Prostate gland (tissue), 2 donors: ENCODE data around the gene DICER1. TPM values are rescaled to one million over a fixed set of nuclear protein-coding genes. Genes with fewer than 3 reads are reported as not detected.

Source experiments
- DNase-seq: peaks from one replicate; pipeline ENCODE4 v3.0.0-alpha.2; 2019; ENCODE audit warnings: low spot score
- H3K27ac ChIP-seq, 2 donors: fragments of 200-600 bp; sonication (generic); 2 replicates each; pipeline ENCODE4 v1.5.1; 2017 to 2019
- H3K27me3 ChIP-seq: fragments of 200-600 bp; sonication (generic); replicated peaks from 2 replicates; pipeline ENCODE4 v1.5.1; 2019; ENCODE audit not compliant: insufficient read depth
- H3K36me3 ChIP-seq, 2 donors: fragments of 200-600 bp; sonication (generic); 1 replicate in 1 of 2; 2 replicates in 1 of 2; pipeline versions ENCODE4 v1.5.1 to v1.8.1; 2017 to 2019
- H3K4me1 ChIP-seq: fragments of 200-600 bp; sonication (generic); replicated peaks from 2 replicates; pipeline ENCODE4 v1.5.1; 2019
- H3K4me3 ChIP-seq, 2 donors: fragments of 200-600 bp; sonication (generic); 2 replicates each; pipeline ENCODE4 v1.5.1; 2017 to 2019
- H3K9me3 ChIP-seq: fragments of 200-600 bp; sonication (generic); 2 replicates; pipeline ENCODE4 v1.5.1; 2017
- CTCF ChIP-seq, 4 experiments: fragments of 200-600 bp in 2 of 4; fragments of 450-650 bp in 2 of 4; sonication (generic) in 2 of 4; IDR thresholded peaks; 1 replicate in 3 of 4; 2 replicates in 1 of 4; pipeline ENCODE4 v1.5.1; 2016 to 2019; ENCODE audit warnings: antibody characterized with exemption in 4 of 4, mild to moderate bottlenecking in 2 of 4, moderate library complexity in 2 of 4
- POLR2A ChIP-seq: fragments of 450-650 bp; IDR thresholded peaks from one replicate; pipeline ENCODE4 v1.6.1; 2016; ENCODE audit warnings: antibody characterized with exemption, mild to moderate bottlenecking
- POLR2AphosphoS5 ChIP-seq: sonication (generic); formaldehyde crosslinking; IDR thresholded peaks from one replicate; pipeline ENCODE4 v1.6.1; 2017; ENCODE audit warnings: antibody characterized with exemption
- WGBS: methylation state at CpG from one replicate; pipeline ENCODE4 v1.1.5; 2018; 5-methylcytosine and 5-hydroxymethylcytosine counted together
- intact Hi-C: fragments of 100-400 bp; cut with DNase I; formaldehyde crosslinking; loops from one replicate; pipeline ENCODE4 v1.14.2; 2022
- total RNA-seq, 2 donors: library from RNA; depleted of rRNA; stranded (reverse); fragments of >200 nt; gene quantifications; one replicate each; pipeline ENCODE4 v1.1.0, GENCODE V29; 2016

Gene DICER1
- total RNA-seq, 2 donors from 2014 or later: 25.4 to 86.3 TPM

GRCh38 chr14:95041477-95042020 is 115.8 kb downstream of the DICER1 start:
- TF ChIP-seq POLR2A (no peak), POLR2AphosphoS5 (no peak), CTCF (IDR thresholded peaks at IDR 0.05) (no peak)
- 93% methylated on average over 5 of the region's 5 CpGs for WGBS
- Histone ChIP-seq H3K4me1 (no peaks in the 10 kb centered on the region), H3K27me3 (peaks cover 3% of the 10 kb centered on the region), H3K4me3 (no peak overlapping the region), H3K27ac (no peak overlapping the region), H3K36me3 (no peaks in the 10 kb centered on the region), H3K9me3 (no peaks in the 10 kb centered on the region)
- DNase-seq: no peak
- intact Hi-C loops: no loop called here

DNA sequence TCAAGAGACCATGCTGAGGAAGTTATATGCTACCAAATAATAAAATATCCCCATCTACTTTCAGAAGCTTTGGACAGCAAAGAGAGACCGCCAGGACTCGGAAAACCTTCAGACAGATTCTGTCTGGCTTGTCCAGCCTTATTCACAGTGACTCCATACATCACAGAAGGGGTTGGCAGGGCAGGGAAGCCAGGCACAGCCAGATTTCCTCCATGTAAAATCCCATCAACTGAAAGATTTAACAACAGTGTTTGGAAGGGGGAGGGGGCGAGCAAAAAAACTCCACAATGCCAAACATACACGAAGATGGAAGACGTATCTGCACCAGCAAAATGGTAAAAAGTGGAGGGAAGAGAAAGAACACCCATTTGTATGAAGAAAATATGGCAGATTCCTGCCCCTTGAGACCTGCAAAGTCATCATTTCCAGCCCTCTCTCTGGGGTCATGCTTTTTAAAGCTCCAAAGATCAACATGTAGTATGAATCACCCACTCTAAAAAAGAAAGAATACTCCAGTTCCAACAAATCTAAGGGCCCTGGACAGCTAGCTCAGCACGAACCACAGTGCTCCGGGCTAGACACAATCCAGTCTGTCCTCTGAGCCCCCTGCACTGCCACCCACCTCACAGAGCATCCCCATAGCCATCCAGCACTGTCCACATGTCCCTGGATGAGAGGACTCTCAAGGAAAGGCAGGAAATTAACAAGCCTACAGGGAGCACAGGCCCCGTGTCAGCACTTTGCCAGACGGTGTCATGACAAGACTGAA is 116.4 kb downstream of the DICER1 start:
- Histone ChIP-seq H3K9me3 (no peaks in the 10 kb centered on the region), H3K4me1 (no peaks in the 10 kb centered on the region), H3K27me3 (peaks cover 3% of the 10 kb centered on the region), H3K27ac (no peak overlapping the region), H3K4me3 (no peak overlapping the region), H3K36me3 (no peaks in the 10 kb centered on the region)
- intact Hi-C loops: no loop called here
- WGBS: 76% methylated on average over 9 of the region's 9 CpGs
- no peak for DNase-seq
- TF ChIP-seq POLR2AphosphoS5: no peak
- TF ChIP-seq CTCF (IDR thresholded peaks at IDR 0.05): no peak
- no peak for TF ChIP-seq POLR2A

DNA sequence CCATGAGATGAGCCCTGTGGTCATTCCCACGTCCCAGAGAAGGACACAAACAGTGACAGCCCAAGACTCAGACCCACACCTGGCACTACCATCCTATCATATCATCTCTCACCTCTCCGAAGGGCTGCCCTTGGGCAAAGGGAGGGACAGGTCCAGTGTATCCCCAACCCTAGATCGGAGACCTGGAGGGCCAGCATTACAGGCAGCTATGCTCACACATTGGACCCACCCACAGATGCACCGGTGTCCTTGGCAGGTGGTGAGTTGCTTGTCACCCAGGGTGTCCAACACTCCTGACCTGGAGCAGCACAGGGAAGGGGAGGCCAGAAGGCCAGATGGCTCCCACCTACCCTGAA is 117.4 kb downstream of the DICER1 start:
- Histone ChIP-seq H3K36me3 (no peaks in the 10 kb centered on the region), H3K9me3 (no peaks in the 10 kb centered on the region), H3K27ac (no peak overlapping the region), H3K4me1 (no peaks in the 10 kb centered on the region), H3K4me3 (no peak overlapping the region), H3K27me3 (peaks cover 3% of the 10 kb centered on the region)
- TF ChIP-seq CTCF (IDR thresholded peaks at IDR 0.05) (no peak), POLR2AphosphoS5 (no peak), POLR2A (no peak)
- intact Hi-C loops: no loop called here
- no peak for DNase-seq
- WGBS: 98% methylated on average over 4 of the region's 4 CpGs

DNA sequence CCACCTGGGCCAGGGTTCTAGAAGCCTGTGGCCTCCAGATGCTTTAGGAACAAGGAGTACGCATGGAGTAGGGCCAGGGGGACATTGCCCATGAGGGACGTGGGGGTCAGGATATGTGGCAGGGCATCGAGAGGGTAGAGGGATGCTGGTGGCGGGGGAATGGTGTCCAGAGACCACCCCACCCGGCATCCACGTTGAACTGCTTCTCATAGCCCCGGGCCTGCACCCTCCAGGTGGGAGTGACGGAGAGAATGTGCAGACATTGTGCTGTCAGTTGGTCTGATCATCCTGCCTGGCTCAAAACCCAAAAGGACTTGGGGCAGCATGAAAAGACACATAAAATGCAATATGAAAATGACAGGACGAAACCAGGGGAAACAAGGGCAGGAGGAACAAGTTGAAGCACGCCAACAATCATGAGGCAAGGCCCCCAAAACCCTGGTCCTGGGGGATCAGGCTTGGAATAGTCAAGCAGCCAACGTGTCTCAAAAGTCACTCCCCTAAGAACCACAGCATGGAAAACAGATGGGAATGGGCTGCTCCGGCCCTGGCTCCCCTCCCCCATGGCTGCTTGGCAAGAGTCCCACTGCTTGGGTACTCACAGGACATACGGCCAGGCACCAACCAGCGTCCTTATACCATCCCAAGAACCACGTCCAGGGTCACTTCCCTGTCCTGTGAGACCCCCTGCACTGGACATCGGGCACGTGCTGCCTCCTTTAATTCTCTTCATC is 117.9 kb downstream of the DICER1 start:
- intact Hi-C loops: no loop called here
- TF ChIP-seq POLR2AphosphoS5 (no peak), POLR2A (no peak), CTCF (IDR thresholded peaks at IDR 0.05) (no peak)
- no peak for DNase-seq

More for the DNA sequence above, 117.9 kb downstream of the DICER1 start:
- Histone ChIP-seq H3K27me3 (peaks cover 3% of the 10 kb centered on the region), H3K36me3 (no peaks in the 10 kb centered on the region), H3K4me3 (no peak overlapping the region), H3K9me3 (no peaks in the 10 kb centered on the region), H3K27ac (no peak overlapping the region), H3K4me1 (no peaks in the 10 kb centered on the region)
- WGBS: 80% methylated on average over 17 of the region's 17 CpGs
